Measurements from ENCODE around the gene BDH1. TPM values are rescaled to one million over a fixed set of nuclear protein-coding genes. Genes with fewer than 3 reads are reported as not detected.

BDH1 gene
- total RNA-seq, 4 donors from 2014 or later, result 120 to 269 (median 163) TPM

GRCh38 chr3:197505796-197506548 lies 49.8 kb downstream of the BDH1 start:
- DNase-seq, result no peak
- Histone ChIP-seq H3K4me1 (peaks cover 0 to 27% (median 6%) of the 10 kb centered on the region in 4 donors), H3K27ac (no peak overlapping the region), H3K4me3 (no peak overlapping the region), H3K36me3 (peaks cover 0 to 2% (median 0%) of the 10 kb centered on the region in 3 donors), H3K9me3 (no peaks in the 10 kb centered on the region), H3K27me3 (no peaks in the 10 kb centered on the region)
- TF ChIP-seq CTCF (IDR thresholded peaks at IDR 0.05) (no peak), POLR2A (IDR thresholded peaks at IDR 0.05) (no peak)

- DNase-seq, result no peak
- no peaks in the 10 kb centered on the region for H3K9me3 ChIP-seq
- TF ChIP-seq POLR2A (IDR thresholded peaks at IDR 0.05) (no peak), CTCF (IDR thresholded peaks at IDR 0.05) (no peak)
- peak overlapping the region in 1 of 4 donors; percentile 39 for H3K27ac ChIP-seq
- H3K4me1 ChIP-seq, result peaks cover 0 to 24% (median 5%) of the 10 kb centered on the region in 4 donors
- H3K36me3 ChIP-seq, result no peaks in the 10 kb centered on the region
- H3K27me3 ChIP-seq, result no peaks in the 10 kb centered on the region
- H3K4me3 ChIP-seq, result no peak overlapping the region
These were observed 51.1 kb downstream of the BDH1 start for GRCh38 chr3:197504641-197505121.

- H3K4me1 ChIP-seq, result peaks cover 0 to 21% (median 5%) of the 10 kb centered on the region in 4 donors
- no peak for DNase-seq
These were observed 51.5 kb downstream of the BDH1 start for GRCh38 chr3:197504229-197504628.

GRCh38 chr3:197503652-197504051 lies 52.1 kb downstream of the BDH1 start:
- TF ChIP-seq POLR2A (IDR thresholded peaks at IDR 0.05), result no peak
- no peak for TF ChIP-seq CTCF (IDR thresholded peaks at IDR 0.05)
- no peaks in the 10 kb centered on the region for H3K9me3 ChIP-seq
- peaks cover 0 to 21% (median 5%) of the 10 kb centered on the region in 4 donors for H3K4me1 ChIP-seq
- DNase-seq, result no peak
- no peaks in the 10 kb centered on the region for H3K27me3 ChIP-seq
- no peak overlapping the region for H3K4me3 ChIP-seq
- H3K27ac ChIP-seq, result peak overlapping the region in 2 of 4 donors; percentile 79 to 86
- H3K36me3 ChIP-seq, result no peaks in the 10 kb centered on the region

More at GRCh38 chr3:197504229-197504628, 51.5 kb downstream of the BDH1 start:
- no peak overlapping the region for H3K4me3 ChIP-seq
- H3K27ac ChIP-seq, result peak overlapping the region in 1 of 4 donors; percentile 39
- no peaks in the 10 kb centered on the region for H3K36me3 ChIP-seq
- no peak for TF ChIP-seq POLR2A (IDR thresholded peaks at IDR 0.05)
- no peak for TF ChIP-seq CTCF (IDR thresholded peaks at IDR 0.05)
- no peaks in the 10 kb centered on the region for H3K27me3 ChIP-seq
- H3K9me3 ChIP-seq, result no peaks in the 10 kb centered on the region

- DNase-seq, result peak in 2 of 3 donors; percentile 86 to 87
- Histone ChIP-seq H3K9me3 (no peaks in the 10 kb centered on the region), H3K27ac (peak overlapping the region in 3 of 4 donors; percentile 5 to 86 (median 79)), H3K36me3 (no peaks in the 10 kb centered on the region), H3K27me3 (no peaks in the 10 kb centered on the region), H3K4me3 (peak overlapping the region in 1 of 4 donors; percentile 11), H3K4me1 (peaks cover 0 to 21% (median 5%) of the 10 kb centered on the region in 4 donors)
- TF ChIP-seq POLR2A (IDR thresholded peaks at IDR 0.05), result peak in 1 of 2 donors; percentile 30
- TF ChIP-seq CTCF (IDR thresholded peaks at IDR 0.05), result peak in 4 of 6 experiments; percentile 43 to 91 (median 86)
These were observed 53.7 kb downstream of the BDH1 start for GRCh38 chr3:197501879-197502620.

All from Peyer's patch (tissue), 4 donors.